Medulla oblongata (tissue), 1 donor: Measurements from ENCODE around the gene IL34.
"Not testable (repeated sequence)": the region's sequence is repeated elsewhere in the genome, so short reads cannot be mapped to it uniquely, and the experiment has no call there.

Source experiments
- DNase-seq: peaks from one replicate; pipeline ENCODE4 v3.0.0-alpha.2; 2015; ENCODE audit errors: extremely low spot score

The IL34 gene

GRCh38 chr16:70646260-70647241, at the start of gene IL34:
Gene IL34, plus strand, starts transcription at chr16:70646559. Its CDS starts 389 bp downstream, at chr16:70646948.
- DNase-seq: no peak

DNA sequence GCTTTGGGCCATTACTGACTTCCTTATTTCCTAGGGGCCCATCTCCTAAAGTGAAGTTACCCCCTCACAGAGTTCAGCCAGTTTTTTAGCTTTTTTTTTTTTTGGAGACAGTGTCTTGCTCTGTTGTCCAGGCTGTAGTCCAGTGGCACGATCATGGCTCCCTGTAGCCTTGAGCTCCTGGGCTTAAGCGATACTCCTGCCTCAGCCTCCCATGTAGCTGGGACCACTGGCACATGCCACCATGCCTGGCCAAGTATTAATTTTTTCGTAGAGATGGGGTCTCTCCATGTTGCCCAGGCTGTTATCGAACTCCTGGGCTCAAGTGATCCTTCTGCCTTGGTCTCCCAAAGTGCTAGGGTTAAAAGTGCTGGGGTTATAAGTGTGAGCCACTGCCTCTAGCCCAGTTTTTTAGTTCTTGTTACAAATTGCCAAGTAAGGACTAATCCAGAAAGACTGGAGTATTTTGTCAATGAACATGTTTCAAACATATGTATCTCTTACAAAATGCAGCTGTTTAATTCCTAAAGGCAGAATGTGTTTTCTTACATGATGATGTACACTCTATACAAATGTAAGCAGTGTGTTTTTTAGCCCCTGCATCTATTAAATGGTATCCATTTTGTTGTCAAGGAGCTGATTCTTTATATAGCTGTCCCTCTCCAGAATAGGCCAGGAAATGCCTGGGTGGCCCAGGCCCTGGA, 49.1 kb upstream of the IL34 start:
- no peak for DNase-seq

DNA sequence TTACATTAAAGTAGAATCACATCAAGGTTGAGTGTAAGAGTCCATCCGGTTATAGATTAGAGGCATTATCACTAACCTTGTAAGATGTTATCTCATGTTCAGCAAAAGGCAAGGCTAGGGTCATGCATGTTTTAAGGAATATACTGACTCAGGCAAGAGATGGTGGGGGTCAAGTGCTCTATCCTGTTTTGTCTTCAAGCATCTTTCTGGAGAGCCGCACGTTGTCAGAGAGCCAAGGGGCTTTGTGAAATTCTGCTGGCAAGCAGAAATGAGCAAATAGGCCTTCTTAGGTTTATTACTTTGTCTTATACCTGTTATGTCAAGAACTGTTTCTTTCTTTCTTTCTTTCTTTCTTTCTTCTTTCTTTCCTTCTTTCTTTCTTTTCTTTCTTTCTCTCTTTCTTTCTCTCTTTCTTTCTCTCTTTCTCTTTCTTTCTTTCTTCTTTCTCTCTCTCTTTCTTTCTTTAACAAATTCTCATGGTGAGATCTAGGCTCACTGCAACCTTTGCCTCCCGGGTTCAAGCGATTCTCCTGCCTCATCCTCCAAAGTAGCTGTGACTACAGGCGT, 47.3 kb upstream of the IL34 start:
- DNase-seq: no peak

DNA sequence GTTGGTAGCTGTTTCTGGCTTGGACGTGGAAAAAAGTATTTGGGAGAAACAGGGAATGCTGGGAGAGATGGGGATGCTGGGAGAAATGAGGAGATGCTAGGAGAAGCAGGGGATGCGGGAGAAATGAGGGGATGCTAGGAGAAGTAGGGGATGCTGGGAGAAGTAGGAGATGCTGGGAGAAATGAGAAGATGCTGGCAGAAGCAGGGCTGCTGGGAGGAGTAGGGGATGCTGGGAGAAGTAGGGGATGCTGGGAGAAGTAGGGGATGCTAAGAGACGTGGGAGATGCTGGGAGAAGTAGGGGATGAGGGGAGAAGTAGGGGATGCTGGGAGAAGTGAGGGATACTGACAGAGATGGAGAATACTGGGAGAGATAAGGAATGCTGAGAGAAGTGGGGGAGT, 45.6 kb upstream of the IL34 start:
- no peak for DNase-seq

GRCh38 chr16:70601576-70602575, 44.5 kb upstream of the IL34 start:
- DNase-seq: no peak

GRCh38 chr16:70602831-70603230, 43.5 kb upstream of the IL34 start:
- DNase-seq: no peak

DNA sequence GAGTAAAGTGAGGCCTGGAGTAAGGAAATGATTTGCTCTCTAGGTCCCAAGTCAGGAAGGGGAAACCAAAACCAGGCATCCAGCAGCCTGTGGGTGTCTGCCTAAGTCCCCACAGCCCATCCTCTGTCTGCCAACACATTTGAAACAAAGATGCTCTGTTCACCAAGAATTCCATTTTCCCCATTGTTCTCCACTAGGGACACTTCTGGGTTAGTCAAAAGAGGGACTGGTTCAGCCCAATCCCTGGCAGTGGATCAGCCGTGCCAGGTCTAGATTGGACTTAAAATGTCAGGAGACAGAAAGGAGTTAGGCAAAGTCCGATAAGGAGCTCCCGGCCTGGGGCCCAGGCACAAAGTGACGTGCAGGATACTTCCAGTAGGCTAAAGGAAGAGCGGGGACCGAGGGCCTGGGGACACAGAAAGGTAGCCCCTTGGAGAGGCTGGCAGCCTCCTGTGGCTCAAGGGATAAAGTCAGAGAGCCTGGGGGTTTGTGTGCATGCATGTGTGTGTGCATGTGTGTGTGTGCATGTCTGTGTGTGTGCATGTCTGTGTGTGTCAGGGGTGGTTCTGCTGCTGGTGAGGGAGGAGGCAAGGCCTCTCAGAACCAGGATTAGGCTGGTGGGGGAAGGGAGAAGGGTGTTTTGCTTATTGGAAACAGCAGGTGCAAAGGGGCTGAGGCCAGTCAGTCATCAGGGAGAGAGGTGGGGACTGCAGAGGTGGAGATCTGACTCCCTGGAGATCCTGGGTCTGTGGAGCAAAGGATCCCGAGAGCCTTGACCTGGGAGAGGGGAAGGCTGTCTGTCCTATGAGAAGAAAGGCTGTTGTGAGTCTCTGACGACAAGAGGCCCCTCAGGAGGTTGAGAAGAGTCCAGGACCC, 41.7 kb upstream of the IL34 start:
- peak; percentile 58 for DNase-seq

GRCh38 chr16:70605283-70605657, 41.1 kb upstream of the IL34 start:
- no peak for DNase-seq

DNA sequence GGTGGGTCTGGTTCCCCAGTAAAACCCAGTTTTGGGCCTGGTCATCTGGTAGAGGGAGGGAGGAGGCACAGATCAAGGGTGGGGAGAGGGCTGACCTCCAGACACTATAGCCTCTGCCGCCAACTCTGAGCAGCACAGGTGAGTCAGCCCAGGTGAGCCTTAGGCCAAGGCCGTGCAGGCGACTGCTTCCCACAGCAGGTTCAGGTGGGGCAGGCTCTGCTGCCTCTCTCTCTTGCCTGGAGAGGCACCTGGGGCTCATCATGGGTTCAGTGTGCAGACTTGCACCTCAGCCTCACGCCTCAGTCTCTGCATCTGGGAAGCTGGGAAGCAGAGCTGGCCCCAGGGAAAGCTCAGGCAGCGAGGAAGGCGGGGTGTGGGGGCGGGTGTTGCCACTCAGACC, 37.8 kb upstream of the IL34 start:
- DNase-seq: no peak

GRCh38 chr16:70610273-70611223, 35.8 kb upstream of the IL34 start:
- no peak for DNase-seq

GRCh38 chr16:70611224-70611598, 35.1 kb upstream of the IL34 start:
- DNase-seq: no peak

- DNase-seq: no peak
Observed at GRCh38 chr16:70611785-70612303, 34.5 kb upstream of the IL34 start.

- DNase-seq: no peak
Observed at GRCh38 chr16:70612931-70613330, 33.4 kb upstream of the IL34 start.

DNA sequence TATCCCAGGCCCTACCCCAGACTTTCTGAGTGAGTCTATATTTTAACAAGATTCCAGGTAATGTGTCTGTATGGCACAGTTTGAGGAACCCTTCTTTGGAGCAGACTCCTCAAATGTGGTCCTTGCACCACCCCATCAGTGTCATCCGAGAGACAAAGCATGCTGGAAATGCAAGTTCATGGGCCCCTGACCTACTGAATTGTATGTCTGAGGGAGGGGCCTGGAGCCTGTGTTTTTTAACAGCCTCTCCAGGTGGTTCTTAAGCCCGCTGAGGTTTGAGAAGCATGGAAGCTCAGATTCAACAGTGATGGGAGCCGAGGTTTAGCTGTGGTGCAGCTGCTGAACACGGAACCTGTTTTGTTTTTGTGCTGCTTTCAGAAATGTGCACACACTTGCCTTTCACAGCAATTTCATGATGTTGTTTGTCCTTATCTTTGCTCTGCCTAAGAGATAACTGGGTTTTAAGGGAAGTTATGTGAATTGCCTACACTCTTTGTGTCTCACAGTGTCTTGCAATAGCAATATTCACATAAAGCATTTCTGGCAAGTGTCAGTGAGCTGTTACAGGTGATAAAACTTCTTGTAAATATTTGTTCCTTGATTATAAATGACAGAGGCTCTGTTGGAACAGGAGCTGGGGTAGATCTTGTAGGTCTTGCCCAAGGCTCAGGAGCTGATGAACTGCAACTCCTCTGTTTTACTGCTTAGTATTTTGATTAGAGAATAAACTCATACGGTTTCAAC, 32.0 kb upstream of the IL34 start:
- DNase-seq: no peak

GRCh38 chr16:70615945-70616344, 30.4 kb upstream of the IL34 start:
- DNase-seq: no peak

GRCh38 chr16:70621864-70622263, 24.5 kb upstream of the IL34 start:
- DNase-seq: not testable (repeated sequence)

GRCh38 chr16:70627696-70628095, 18.7 kb upstream of the IL34 start:
- DNase-seq: no peak
